Activated CD4-positive, alpha-beta T cell treated with anti-CD3 and anti-CD28 coated beads, Interleukin-2, amount 10 ng/mL, durations not matched to agents 24 days and 14 days (primary cell): ENCODE data around the gene TNRC6B. TPM values are rescaled to one million over a fixed set of nuclear protein-coding genes. Genes with fewer than 3 reads are reported as not detected.
"Not testable (repeated sequence)": the region's sequence is repeated elsewhere in the genome, so short reads cannot be mapped to it uniquely, and the experiment has no call there.

Experiments
- DNase-seq: peaks from one replicate; pipeline ENCODE4 v3.0.0; 2022
- H3K27ac Mint-ChIP-seq: one replicate; pipeline ENCODE4 v1.8.0; 2022; ENCODE audit warnings: mild to moderate bottlenecking, mixed read lengths
- H3K27me3 Mint-ChIP-seq: one replicate; pipeline ENCODE4 v1.8.0; 2022; ENCODE audit warnings: mixed read lengths
- H3K36me3 Mint-ChIP-seq: one replicate; pipeline ENCODE4 v1.8.0; 2022; ENCODE audit warnings: low read depth, mild to moderate bottlenecking, mixed read lengths
- H3K4me1 Mint-ChIP-seq: one replicate; pipeline ENCODE4 v1.8.0; 2021; ENCODE audit warnings: mixed read lengths
- H3K4me3 Mint-ChIP-seq: one replicate; pipeline ENCODE4 v1.8.0; 2022; ENCODE audit warnings: mild to moderate bottlenecking, moderate library complexity, mixed read lengths
- H3K9me3 Mint-ChIP-seq: one replicate; pipeline ENCODE4 v1.8.0; 2021; ENCODE audit warnings: mixed read lengths
- intact Hi-C: fragments of 100-400 bp; cut with micrococcal nuclease; formaldehyde crosslinking; loops from one replicate; pipeline ENCODE4 v1.15.1; 2023
- total RNA-seq: library from RNA; stranded (reverse); gene quantifications from 2 replicates; pipeline ENCODE4 v1.2.3, GENCODE V29; 2022

The TNRC6B gene
- total RNA-seq, 1 donor from 2014 or later: 31.3 TPM

DNA sequence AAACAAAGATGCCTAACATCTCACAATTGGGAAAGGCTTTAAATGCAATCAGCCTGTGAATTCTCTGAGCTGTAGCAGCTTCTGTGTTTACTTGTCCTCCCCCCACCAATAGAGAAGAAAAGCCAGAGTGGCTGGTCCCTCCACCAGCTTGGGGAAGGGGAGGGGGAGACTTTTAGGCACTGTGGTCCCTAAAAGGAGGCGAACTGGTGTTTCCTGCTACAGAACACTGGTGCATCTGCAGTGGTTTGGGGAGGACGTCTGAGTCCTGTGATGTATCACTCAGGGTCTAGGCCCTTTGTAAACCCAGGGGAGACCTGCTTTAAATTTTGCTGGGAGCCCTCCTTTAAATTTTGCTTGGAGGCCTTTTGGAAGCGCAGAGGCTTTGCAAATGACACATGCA lies 16.9 kb downstream of the TNRC6B start:
- no peak overlapping the region for H3K4me3 Mint-ChIP-seq
- peaks cover 52% of the 10 kb centered on the region for H3K4me1 Mint-ChIP-seq
- DNase-seq: no peak
- H3K27ac Mint-ChIP-seq: peak overlapping the region; percentile 21
- H3K9me3 Mint-ChIP-seq: no peaks in the 10 kb centered on the region
- H3K27me3 Mint-ChIP-seq: no peaks in the 10 kb centered on the region
- H3K36me3 Mint-ChIP-seq: peaks cover 9% of the 10 kb centered on the region
- intact Hi-C loops: no loop called here

DNA sequence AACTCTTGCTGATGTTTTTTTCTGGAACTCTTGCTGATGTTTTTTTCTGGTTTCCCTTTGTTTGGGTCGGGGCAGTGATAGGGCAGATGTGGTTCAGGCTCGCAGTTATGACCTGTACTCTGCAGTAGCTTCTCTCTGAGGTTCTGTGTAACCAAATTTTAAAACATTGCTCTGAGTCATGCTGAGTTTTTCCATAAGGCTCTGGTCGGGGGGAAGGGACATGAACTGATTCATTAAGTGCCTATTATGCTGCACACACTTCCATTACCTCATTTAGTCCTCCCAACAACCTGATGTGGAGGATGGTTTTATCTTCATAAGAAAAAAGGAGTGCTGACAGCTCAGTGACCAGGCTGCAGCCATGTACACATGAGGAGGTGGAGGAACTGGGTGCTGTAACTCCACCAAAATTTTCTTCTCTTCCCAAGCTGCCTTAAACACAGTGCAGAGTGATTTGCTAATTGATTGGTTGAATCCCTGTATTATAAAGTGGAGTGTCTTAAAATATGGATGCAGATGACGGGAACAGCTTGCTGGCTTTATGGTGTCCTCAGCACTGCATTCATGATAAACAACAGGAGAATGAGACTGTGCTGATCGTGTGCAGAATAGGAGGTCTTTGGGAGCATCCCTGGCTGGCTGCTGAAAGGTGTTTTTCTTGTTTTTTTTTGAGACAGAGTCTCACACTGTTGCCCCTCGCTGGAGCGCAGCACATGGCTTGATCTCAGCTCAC lies 19.1 kb downstream of the TNRC6B start:
- Mint-ChIP-seq H3K4me3 (peak overlapping the region; percentile 48), H3K4me1 (peaks cover 45% of the 10 kb centered on the region), H3K27ac (peak overlapping the region; percentile 85), H3K27me3 (no peaks in the 10 kb centered on the region), H3K9me3 (no peaks in the 10 kb centered on the region), H3K36me3 (peaks cover 5% of the 10 kb centered on the region)
- no peak for DNase-seq
- intact Hi-C loops: loop anchor here (1.0 to 2.0 kb wide), 4 partner anchors 19 to 80 kb away; partner anchors contain the start of gene TNRC6B

DNA sequence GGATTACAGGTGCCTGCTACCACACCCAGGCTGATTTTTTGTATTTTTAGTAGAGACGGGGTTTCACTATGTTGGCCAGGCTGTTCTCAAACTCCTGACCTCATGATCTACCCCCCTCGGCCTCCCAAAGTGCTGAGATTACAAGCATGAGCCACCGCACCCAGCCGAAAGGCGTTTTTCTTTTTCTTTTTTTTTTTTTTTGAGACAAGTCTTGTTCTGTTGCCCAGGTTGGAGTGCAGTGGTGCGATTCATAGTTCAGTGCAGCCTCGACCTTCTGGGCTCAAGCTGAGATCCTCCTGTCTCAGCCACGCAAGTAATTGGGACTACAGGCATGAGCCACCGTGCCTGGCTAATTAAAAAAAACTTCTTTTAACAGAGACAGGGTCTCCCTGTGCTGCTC lies 19.7 kb downstream of the TNRC6B start:
- peak overlapping the region; percentile 85 for H3K27ac Mint-ChIP-seq
- H3K9me3 Mint-ChIP-seq: not testable (repeated sequence)
- intact Hi-C loops: loop anchor here (2.0 kb wide), 2 partner anchors 43 to 53 kb away; no protein-coding TSS in a partner anchor

DNA sequence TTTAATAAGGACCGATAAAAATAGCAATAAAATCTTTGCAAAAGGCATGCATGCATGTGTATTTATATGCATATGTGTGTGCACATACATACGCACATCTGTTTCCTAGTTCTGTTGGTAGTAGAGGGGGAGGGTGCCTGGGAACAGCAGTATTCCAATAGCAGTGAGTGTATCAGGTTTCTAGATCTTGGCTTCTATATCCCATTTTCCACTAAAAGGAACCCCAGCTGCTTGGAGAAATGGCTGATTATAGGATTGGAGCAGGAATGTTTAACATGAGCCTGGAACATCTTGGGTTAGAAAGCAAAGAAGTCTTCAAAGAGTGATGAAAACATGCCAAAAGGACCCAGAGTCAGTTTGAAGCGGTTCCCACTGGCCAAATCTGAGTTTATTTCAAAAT lies 21.0 kb downstream of the TNRC6B start:
- peaks cover 45% of the 10 kb centered on the region for H3K4me1 Mint-ChIP-seq
- intact Hi-C loops: no loop called here

More for the DNA sequence above, 19.7 kb downstream of the TNRC6B start:
- not testable (repeated sequence) for H3K27me3 Mint-ChIP-seq, DNase-seq, H3K4me3 Mint-ChIP-seq, H3K36me3 Mint-ChIP-seq
- H3K4me1 Mint-ChIP-seq: peaks cover 44% of the 10 kb centered on the region

DNA sequence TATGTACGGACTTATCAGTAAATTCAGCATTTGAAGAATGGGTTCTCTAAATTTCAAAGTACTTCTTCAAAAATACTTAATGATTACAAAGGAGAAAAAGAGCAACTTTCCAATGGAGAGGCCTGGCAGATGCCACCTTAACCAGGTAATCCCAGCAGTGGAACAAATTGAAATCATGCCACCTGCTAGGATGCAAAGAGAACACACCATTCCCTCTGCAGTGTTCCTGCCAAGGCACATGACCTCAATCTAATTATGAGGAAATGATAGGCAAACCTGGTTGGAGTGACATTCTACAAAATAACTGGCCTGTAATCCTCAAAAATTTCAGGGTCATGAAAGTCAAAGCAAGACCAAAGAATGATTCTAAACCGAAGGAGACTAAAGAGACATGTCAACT lies 21.5 kb downstream of the TNRC6B start:
- H3K27ac Mint-ChIP-seq: no peak overlapping the region
- H3K27me3 Mint-ChIP-seq: no peaks in the 10 kb centered on the region
- H3K4me1 Mint-ChIP-seq: peaks cover 46% of the 10 kb centered on the region
- no peak overlapping the region for H3K4me3 Mint-ChIP-seq
- no peaks in the 10 kb centered on the region for H3K9me3 Mint-ChIP-seq
- intact Hi-C loops: no loop called here
- no peak for DNase-seq
- peaks cover 2% of the 10 kb centered on the region for H3K36me3 Mint-ChIP-seq

More for the DNA sequence above, 21.0 kb downstream of the TNRC6B start:
- Mint-ChIP-seq H3K4me3 (no peak overlapping the region), H3K9me3 (no peaks in the 10 kb centered on the region), H3K27me3 (no peaks in the 10 kb centered on the region), H3K27ac (no peak overlapping the region), H3K36me3 (peaks cover 3% of the 10 kb centered on the region)
- no peak for DNase-seq

DNA sequence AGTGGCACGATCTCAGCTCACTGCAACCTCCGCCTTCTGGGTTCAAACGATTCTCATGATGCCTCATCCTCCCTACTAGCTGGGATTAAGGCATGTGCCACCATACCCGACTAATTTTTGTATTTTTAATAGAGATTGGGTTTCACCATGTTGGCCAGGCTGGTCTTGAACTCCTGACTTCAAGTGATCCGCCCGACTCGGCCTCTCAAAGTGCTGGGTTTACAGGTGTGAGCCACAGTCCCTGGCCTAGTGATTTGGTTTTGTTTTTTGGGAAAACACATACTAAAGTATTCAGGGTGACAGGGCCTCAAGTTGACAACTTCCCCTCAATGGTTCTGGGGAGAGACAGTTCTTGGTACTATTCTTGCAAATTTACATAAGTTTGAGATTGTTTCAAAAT lies 22.1 kb downstream of the TNRC6B start:
- Mint-ChIP-seq H3K27me3 (no peaks in the 10 kb centered on the region), H3K27ac (no peak overlapping the region), H3K36me3 (peaks cover 2% of the 10 kb centered on the region), H3K9me3 (no peaks in the 10 kb centered on the region), H3K4me1 (peaks cover 48% of the 10 kb centered on the region), H3K4me3 (no peak overlapping the region)
- intact Hi-C loops: loop anchor here (5.0 kb wide), 1 partner anchor 147 kb away; the partner anchor contains the start of gene ADSL
- no peak for DNase-seq

DNA sequence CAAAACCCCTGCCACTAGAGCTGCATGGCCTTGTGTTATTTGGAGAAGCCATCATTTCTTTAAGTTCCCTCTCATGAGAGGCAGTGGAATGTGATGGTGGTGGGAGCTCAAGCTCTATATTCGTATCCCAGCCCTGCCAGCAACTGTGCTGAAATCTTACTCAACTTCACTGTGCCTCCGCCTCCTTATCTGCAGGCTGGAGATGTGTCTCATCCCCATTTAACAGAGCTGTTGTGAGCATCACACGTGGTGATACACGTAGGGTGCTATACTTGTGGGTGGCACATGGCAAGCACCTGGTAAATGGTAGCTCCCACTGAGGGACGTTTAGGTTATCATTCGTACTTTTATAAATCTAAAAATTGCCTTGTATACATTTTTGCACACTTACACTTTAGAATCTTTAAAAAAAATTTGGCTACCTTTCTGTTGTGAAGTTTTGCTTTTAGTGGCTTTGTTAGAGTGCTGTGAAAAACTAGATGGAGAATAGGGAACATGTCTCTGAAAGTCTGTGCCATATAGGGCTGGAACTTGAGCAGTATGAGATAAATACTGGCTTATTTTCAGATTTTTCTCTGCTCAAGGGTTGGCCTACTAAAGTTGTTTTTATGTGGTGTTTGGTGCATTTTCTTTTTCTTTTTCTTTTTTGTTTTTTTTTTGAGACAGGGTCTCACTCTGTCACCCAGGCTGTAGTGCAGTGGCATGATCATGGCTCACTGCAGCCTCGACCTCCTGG lies 23.2 kb downstream of the TNRC6B start:
- peaks cover 48% of the 10 kb centered on the region for H3K4me1 Mint-ChIP-seq
- no peaks in the 10 kb centered on the region for H3K9me3 Mint-ChIP-seq
- H3K27me3 Mint-ChIP-seq: no peaks in the 10 kb centered on the region
- no peak overlapping the region for H3K4me3 Mint-ChIP-seq
- no peak for DNase-seq
- intact Hi-C loops: loop anchor here (5.0 kb wide), 1 partner anchor 146 kb away; the partner anchor contains the start of gene ADSL
- H3K27ac Mint-ChIP-seq: no peak overlapping the region
- peaks cover 2% of the 10 kb centered on the region for H3K36me3 Mint-ChIP-seq

DNA sequence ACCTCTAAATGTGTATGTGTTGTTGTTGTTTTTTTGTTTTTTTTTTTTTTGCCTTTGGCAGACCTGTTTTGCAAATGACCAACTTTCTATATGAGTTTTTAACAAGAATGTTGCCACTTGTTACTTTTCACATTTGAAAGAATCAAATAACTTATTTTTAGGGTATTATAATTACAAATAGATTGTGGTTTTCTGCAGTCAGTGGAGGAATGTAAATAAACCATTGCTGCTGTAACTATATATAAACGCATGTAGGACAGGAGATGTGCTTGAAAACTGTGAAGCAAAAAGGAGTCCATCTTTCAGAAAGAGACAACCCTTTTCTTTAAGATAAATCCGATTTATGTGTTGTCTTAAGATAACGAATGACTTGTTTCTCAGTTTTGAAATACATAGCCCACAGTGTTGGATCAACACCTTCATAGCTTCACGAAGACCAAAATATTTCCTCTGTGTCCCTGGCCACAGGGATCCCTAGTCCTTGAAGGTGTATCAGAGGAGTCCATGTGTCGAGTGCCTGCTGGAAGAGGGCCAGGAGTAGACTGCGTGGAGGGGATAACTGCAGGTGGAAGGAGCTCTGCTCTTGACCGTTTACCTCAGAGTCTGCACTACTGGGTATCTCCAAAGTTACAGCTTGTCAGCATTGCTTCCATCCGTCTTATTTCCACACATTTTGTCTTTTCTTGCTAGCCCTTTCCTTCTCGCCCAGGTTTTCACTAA lies 24.7 kb downstream of the TNRC6B start:
- Mint-ChIP-seq H3K4me1 (peaks cover 37% of the 10 kb centered on the region), H3K27me3 (no peaks in the 10 kb centered on the region), H3K4me3 (peak overlapping the region; percentile 66), H3K36me3 (peaks cover 2% of the 10 kb centered on the region), H3K27ac (no peak overlapping the region), H3K9me3 (no peaks in the 10 kb centered on the region)
- intact Hi-C loops: loop anchor here (2.0 to 5.0 kb wide), 2 partner anchors 122 to 145 kb away; partner anchors contain the start of gene ADSL
- no peak for DNase-seq

DNA sequence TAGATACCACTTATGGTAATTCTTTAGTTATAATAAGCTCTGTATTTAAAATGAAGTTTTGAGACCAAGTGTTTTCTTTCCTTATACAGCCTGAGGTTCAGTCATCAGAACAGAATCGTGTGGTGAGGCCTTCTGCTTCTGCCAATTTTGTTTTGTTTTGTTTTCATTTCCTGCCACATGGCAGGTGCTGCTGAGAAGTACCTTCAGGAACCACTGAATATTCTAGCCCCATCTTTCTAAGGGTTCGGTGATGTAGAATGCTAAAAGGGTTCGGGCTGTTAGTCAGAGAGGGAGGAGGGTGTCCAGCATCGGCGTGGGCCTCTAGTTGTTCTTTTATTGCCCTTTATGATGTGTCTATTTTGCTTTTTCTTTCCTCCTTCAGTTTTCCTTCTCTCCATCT lies 25.8 kb downstream of the TNRC6B start:
- H3K36me3 Mint-ChIP-seq: peaks cover 3% of the 10 kb centered on the region
- peak overlapping the region; percentile 66 for H3K4me3 Mint-ChIP-seq
- no peaks in the 10 kb centered on the region for H3K27me3 Mint-ChIP-seq
- peak overlapping the region; percentile 81 for H3K27ac Mint-ChIP-seq
- peak; percentile 83 for DNase-seq
- H3K9me3 Mint-ChIP-seq: no peaks in the 10 kb centered on the region
- H3K4me1 Mint-ChIP-seq: peaks cover 37% of the 10 kb centered on the region
- intact Hi-C loops: loop anchor here (2.0 to 5.0 kb wide), 2 partner anchors 121 to 144 kb away; partner anchors contain the start of gene ADSL

DNA sequence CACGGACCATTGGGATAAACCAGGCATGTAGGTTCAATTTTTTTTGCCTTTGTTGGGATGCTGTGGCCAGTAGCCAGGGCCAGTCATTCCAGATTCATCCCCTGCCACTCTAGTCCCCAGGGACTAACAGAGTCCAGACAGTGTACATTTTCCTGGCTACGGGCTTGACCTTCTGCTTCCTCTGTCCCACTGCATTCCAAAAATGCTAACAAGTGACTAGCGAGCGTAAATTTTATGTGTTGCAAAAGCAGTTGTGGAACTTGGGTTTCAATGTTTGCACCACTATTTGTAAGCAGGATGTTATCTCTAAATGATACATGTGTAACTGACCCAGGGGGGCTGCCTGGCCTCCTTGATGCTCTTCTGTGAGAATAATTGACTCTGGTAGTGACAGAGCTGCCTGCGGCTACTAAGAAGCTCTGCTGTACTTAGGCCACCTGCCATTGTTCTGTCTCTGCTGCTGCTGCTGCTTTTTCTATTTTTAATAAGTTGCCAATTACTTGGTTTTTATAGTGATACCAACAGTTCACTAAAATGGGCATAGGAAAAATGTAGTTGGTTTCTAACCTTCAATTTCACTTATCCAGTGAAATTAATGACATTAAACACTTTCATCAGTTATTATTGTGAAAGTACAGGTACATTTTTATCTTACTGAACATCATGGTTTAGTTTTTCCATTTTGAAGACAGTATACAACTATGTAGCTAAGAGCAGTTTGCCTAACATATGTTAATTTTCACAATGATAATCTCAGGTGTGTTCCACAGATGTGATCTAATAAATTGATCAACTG lies 26.8 kb downstream of the TNRC6B start:
- intact Hi-C loops: loop anchor here (5.0 kb wide), 1 partner anchor 143 kb away; the partner anchor contains the start of gene ADSL
- H3K27me3 Mint-ChIP-seq: no peaks in the 10 kb centered on the region
- peaks cover 1% of the 10 kb centered on the region for H3K36me3 Mint-ChIP-seq
- no peak for DNase-seq
- no peak overlapping the region for H3K4me3 Mint-ChIP-seq
- H3K9me3 Mint-ChIP-seq: no peaks in the 10 kb centered on the region
- peaks cover 35% of the 10 kb centered on the region for H3K4me1 Mint-ChIP-seq
- no peak overlapping the region for H3K27ac Mint-ChIP-seq

DNA sequence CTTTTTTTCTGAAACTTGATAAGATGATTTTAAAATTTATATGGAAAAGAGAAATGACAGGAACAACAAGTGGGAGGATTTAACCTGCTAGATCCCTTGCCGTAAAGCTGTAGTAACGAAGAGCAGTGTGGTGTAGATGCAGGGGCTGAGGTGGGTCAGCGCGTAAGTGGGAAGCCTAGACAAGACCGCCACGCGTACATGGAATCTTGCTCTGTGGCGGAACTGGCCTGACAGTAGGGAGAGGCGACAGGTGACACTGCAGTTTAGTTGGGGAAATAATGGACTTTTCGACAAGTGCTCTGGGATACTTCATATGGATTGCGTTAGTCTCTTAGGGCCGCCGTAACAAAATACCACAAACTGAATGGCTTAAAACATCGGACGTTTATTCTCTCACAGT lies 28.8 kb downstream of the TNRC6B start:
- H3K27me3 Mint-ChIP-seq: no peaks in the 10 kb centered on the region
- no peak overlapping the region for H3K4me3 Mint-ChIP-seq
- H3K27ac Mint-ChIP-seq: no peak overlapping the region
- DNase-seq: no peak
- intact Hi-C loops: no loop called here
- H3K36me3 Mint-ChIP-seq: peaks cover 1% of the 10 kb centered on the region
- no peaks in the 10 kb centered on the region for H3K9me3 Mint-ChIP-seq
- H3K4me1 Mint-ChIP-seq: peaks cover 47% of the 10 kb centered on the region

DNA sequence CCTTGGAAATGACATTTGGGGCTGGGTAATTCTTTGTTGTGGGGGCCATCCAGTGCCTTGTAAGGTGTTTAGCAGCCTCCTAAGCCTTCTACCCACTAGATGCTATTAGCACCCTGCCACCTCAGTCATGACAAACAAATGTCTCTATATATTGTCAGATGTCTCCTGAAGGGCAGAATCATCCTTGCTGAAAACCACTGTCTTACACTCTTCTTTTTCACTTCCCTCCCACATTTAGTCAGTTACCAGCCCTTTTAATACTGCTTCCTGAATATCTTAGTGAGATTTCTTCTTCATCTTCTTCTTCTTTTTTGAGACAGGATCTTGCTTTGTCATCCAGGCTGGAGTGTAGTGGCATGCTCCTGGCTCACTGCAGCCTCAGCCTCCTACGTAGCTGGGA lies 33.1 kb downstream of the TNRC6B start:
- intact Hi-C loops: no loop called here
- H3K27me3 Mint-ChIP-seq: no peaks in the 10 kb centered on the region
- no peak for DNase-seq
- peaks cover 48% of the 10 kb centered on the region for H3K4me1 Mint-ChIP-seq
- H3K4me3 Mint-ChIP-seq: no peak overlapping the region
- H3K36me3 Mint-ChIP-seq: peaks cover 7% of the 10 kb centered on the region
- H3K9me3 Mint-ChIP-seq: no peaks in the 10 kb centered on the region
- H3K27ac Mint-ChIP-seq: peak overlapping the region; percentile 38

DNA sequence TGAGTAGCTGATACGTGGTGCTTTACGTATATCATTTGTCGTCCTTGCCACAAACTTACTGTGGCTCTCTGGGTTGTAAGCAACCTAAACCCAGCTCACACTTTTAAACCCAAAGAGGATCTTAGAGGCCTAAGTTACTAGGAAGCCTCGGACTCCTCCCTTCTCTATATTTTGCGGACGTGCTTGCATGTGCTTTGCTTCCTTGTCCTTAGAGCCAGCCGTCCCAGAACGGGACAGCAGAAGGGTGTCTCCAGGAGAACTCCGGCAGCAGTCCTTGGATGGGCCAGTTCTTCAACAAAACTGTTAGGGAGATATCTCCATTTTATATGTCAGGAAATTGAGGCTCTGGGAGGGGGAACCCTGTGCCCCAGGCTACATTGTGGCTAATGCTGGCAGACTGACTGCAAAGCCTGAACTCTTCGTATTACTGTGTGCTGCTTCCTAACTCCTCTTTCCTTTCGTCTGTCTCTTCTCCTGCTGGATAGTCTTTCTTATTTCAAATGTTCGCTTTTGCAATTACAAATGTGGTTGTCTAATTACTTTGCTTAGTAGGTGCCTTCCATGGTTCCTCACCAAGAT lies 33.8 kb downstream of the TNRC6B start:
- intact Hi-C loops: no loop called here
- no peaks in the 10 kb centered on the region for H3K9me3 Mint-ChIP-seq
- H3K27ac Mint-ChIP-seq: peak overlapping the region; percentile 21

More for the DNA sequence above, 33.8 kb downstream of the TNRC6B start:
- no peaks in the 10 kb centered on the region for H3K27me3 Mint-ChIP-seq
- H3K36me3 Mint-ChIP-seq: peaks cover 7% of the 10 kb centered on the region
- DNase-seq: no peak
- H3K4me1 Mint-ChIP-seq: peaks cover 55% of the 10 kb centered on the region
- H3K4me3 Mint-ChIP-seq: no peak overlapping the region
